ENCODE data around the gene LRRN4.
"Not testable (repeated sequence)": the region's sequence is repeated elsewhere in the genome, so short reads cannot be mapped to it uniquely, and the experiment has no call there.

The LRRN4 gene

DNA sequence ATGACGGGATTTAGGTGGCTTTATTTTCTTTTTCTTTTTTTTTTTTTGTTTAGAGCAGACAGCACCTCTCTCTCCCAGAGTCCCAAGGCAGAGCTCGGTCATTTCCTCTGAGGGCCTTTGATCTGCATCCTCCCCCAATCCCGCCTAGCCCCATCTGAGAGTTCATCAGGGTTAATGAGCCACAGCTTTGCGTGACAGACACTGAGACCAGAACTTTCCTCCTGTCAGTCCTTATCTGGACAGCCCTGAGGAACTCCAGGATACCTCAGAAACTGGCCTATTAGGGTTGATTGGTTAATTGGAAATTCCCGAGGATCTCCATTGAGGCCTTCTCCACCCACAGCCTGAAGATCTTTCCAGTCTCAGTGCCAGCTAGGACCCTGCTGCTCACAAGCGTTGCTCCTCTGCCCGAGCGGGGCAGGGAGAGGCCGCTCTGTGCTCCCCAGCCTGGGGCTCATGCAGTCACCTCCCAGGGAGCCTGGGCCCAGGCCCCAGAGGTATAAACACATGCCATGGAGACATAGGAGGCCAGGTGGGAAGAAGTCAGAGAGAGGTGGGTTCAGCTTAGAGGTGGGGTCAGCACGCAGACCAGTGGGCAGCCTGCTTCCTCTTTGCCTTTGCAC is 1.4 kb upstream of the LRRN4 start:
- H3K4me1 ChIP-seq (ENCODE audit: control extremely low read depth in 1 of 4, control insufficient read depth in 4 of 4, insufficient read depth in 4 of 4, low read length in 3 of 4), result peaks cover 0 to 26% (median 23%) of the 10 kb centered on the region in 4 experiments
- H3K27ac ChIP-seq (ENCODE audit: insufficient read depth in 1 of 2, low read depth in 1 of 2, low read length in 2 of 2, poor library complexity in 1 of 2, severe bottlenecking in 2 of 2), result no peak overlapping the region
- H3K9me3 ChIP-seq (ENCODE audit: control extremely low read depth in 1 of 5, control insufficient read depth in 4 of 5, insufficient read depth in 2 of 5, low read depth in 1 of 5, low read length in 4 of 5), result no peaks in the 10 kb centered on the region
- H3K36me3 ChIP-seq (ENCODE audit: control insufficient read depth in 4 of 4, insufficient read depth in 4 of 4, low read length in 3 of 4), result no peaks in the 10 kb centered on the region
- CTCF ChIA-PET, result interaction anchor here (0.9 kb wide), 1 partner anchor 19 kb away, joined by 4 read pairs; no protein-coding TSS in a partner anchor
- DNase-seq, result no peak
- H3K27me3 ChIP-seq (replicated peaks in 2 of 5; ENCODE audit: control insufficient read depth in 4 of 5, insufficient read depth in 5 of 5, low read length in 4 of 5), result peaks cover 2 to 63% (median 39%) of the 10 kb centered on the region in 5 experiments
- 97% methylated on average over 6 of the region's 10 CpGs for WGBS (ENCODE audit: insufficient coverage)
- no peak overlapping the region for H3K4me3 ChIP-seq (ENCODE audit: control insufficient read depth in 1 of 7, extremely low read depth in 1 of 7, insufficient read depth in 4 of 7, low read depth in 2 of 7, low read length in 6 of 7)
- POLR2A ChIA-PET, result no interaction called here

GRCh38 chr20:6054689-6055051 is 810 bp upstream of the LRRN4 start:
- H3K4me3 ChIP-seq (ENCODE audit: control insufficient read depth in 1 of 7, extremely low read depth in 1 of 7, insufficient read depth in 4 of 7, low read depth in 2 of 7, low read length in 6 of 7); POLR2A ChIA-PET; H3K27ac ChIP-seq (ENCODE audit: insufficient read depth in 1 of 2, low read depth in 1 of 2, low read length in 2 of 2, poor library complexity in 1 of 2, severe bottlenecking in 2 of 2); H3K36me3 ChIP-seq (ENCODE audit: control insufficient read depth in 4 of 4, insufficient read depth in 4 of 4, low read length in 3 of 4); DNase-seq; CTCF ChIA-PET; H3K9me3 ChIP-seq (ENCODE audit: control extremely low read depth in 1 of 5, control insufficient read depth in 4 of 5, insufficient read depth in 2 of 5, low read depth in 1 of 5, low read length in 4 of 5): not testable (repeated sequence)
- peaks cover 2 to 67% (median 43%) of the 10 kb centered on the region in 5 experiments for H3K27me3 ChIP-seq (replicated peaks in 2 of 5; ENCODE audit: control insufficient read depth in 4 of 5, insufficient read depth in 5 of 5, low read length in 4 of 5)
- peaks cover 0 to 26% (median 23%) of the 10 kb centered on the region in 4 experiments for H3K4me1 ChIP-seq (ENCODE audit: control extremely low read depth in 1 of 4, control insufficient read depth in 4 of 4, insufficient read depth in 4 of 4, low read length in 3 of 4)
- 94% methylated on average over 3 of the region's 4 CpGs for WGBS (ENCODE audit: insufficient coverage)

DNA sequence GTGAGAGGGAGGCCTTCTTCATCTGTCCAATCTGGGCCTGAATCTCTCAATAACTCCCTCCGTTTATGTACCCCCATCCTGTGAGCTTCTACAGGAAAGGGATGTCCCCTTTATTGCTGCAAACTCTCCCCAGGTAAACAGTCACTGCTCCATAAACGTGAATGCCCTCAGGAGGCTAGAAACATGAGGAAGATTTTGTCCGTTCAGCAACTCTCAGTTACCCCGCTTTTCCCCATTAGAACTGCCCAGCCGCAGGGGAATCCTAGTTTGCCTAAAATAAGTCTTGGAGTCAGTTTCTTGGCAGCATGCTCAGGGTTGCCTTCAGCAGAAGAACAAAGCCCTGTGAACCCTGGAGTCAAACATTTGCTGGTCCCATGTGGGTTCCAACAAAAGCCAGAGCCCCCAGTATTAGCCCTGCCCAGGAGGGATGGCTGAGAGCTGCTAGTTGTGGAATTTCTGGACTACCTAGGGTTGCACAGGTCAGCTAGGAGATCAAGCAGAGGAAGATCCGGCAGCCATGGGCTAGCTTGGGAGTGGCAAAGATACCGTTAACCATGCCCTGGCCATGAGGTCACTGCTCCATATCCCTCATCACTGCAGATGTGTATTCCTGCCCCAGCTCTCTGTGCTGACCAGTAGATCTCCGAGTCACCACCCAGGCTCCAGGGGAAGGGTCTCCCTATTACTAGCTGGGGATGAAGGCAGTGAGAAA is 640 bp downstream of the LRRN4 start:
- WGBS (ENCODE audit: insufficient coverage), result 80% methylated on average over 6 of the region's 8 CpGs
- no peaks in the 10 kb centered on the region for H3K36me3 ChIP-seq (ENCODE audit: control insufficient read depth in 4 of 4, insufficient read depth in 4 of 4, low read length in 3 of 4)
- ChIA-PET CTCF (interaction anchor here (1.2 kb wide), 1 partner anchor 15 kb away, joined by 4 read pairs; no protein-coding TSS in a partner anchor), POLR2A (no interaction called here)
- H3K9me3 ChIP-seq (ENCODE audit: control extremely low read depth in 1 of 5, control insufficient read depth in 4 of 5, insufficient read depth in 2 of 5, low read depth in 1 of 5, low read length in 4 of 5), result no peaks in the 10 kb centered on the region
- peaks cover 0 to 26% (median 23%) of the 10 kb centered on the region in 4 experiments for H3K4me1 ChIP-seq (ENCODE audit: control extremely low read depth in 1 of 4, control insufficient read depth in 4 of 4, insufficient read depth in 4 of 4, low read length in 3 of 4)
- DNase-seq, result no peak
- no peak overlapping the region for H3K27ac ChIP-seq (ENCODE audit: insufficient read depth in 1 of 2, low read depth in 1 of 2, low read length in 2 of 2, poor library complexity in 1 of 2, severe bottlenecking in 2 of 2)
- peaks cover 2 to 62% (median 40%) of the 10 kb centered on the region in 5 experiments for H3K27me3 ChIP-seq (replicated peaks in 2 of 5; ENCODE audit: control insufficient read depth in 4 of 5, insufficient read depth in 5 of 5, low read length in 4 of 5)
- no peak overlapping the region for H3K4me3 ChIP-seq (ENCODE audit: control insufficient read depth in 1 of 7, extremely low read depth in 1 of 7, insufficient read depth in 4 of 7, low read depth in 2 of 7, low read length in 6 of 7)

DNA sequence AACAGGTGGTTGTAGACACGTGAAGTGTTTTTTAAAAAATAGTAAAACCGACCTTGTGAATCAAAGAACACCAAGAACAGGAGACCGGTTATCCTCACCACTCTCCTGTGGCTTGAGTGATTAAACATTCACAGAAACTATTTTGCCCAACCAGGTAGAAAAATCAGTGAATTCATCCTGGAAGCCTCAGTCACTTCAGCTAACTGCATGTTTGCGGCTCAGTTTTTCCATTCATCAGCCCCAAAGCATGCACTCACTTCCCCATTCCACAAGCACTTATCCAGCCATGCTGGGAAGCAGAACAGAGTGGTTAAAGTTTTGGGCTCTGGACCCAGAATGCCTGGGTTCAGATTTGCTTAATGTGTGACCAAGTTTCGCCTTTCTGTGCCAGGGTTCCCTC is 2.4 kb downstream of the LRRN4 start:
- Histone ChIP-seq H3K4me1 (ENCODE audit: control extremely low read depth in 1 of 4, control insufficient read depth in 4 of 4, insufficient read depth in 4 of 4, low read length in 3 of 4) (peaks cover 0 to 18% (median 17%) of the 10 kb centered on the region in 4 experiments), H3K9me3 (ENCODE audit: control extremely low read depth in 1 of 5, control insufficient read depth in 4 of 5, insufficient read depth in 2 of 5, low read depth in 1 of 5, low read length in 4 of 5) (no peaks in the 10 kb centered on the region), H3K4me3 (ENCODE audit: control insufficient read depth in 1 of 7, extremely low read depth in 1 of 7, insufficient read depth in 4 of 7, low read depth in 2 of 7, low read length in 6 of 7) (peak overlapping the region in 5 of 7 experiments; percentile 35 to 64 (median 59)), H3K27ac (ENCODE audit: insufficient read depth in 1 of 2, low read depth in 1 of 2, low read length in 2 of 2, poor library complexity in 1 of 2, severe bottlenecking in 2 of 2) (no peak overlapping the region), H3K27me3 (replicated peaks in 2 of 5; ENCODE audit: control insufficient read depth in 4 of 5, insufficient read depth in 5 of 5, low read length in 4 of 5) (peaks cover 2 to 62% (median 41%) of the 10 kb centered on the region in 5 experiments), H3K36me3 (ENCODE audit: control insufficient read depth in 4 of 4, insufficient read depth in 4 of 4, low read length in 3 of 4) (no peaks in the 10 kb centered on the region)
- CTCF ChIA-PET, result interaction anchor here (0.9 kb wide), 1 partner anchor 10 kb away, joined by 3 read pairs; no protein-coding TSS in a partner anchor
- DNase-seq, result peak; percentile 16 to 61 (median 52)
- 49% methylated on average over 4 of the region's 5 CpGs for whole genome bisulfite sequencing (ENCODE audit: insufficient coverage)
- POLR2A ChIA-PET, result no interaction called here

GRCh38 chr20:6048391-6048790 is 5.5 kb downstream of the LRRN4 start:
- CTCF ChIA-PET, result interaction anchor here (0.9 kb wide), 1 partner anchor 14 kb away, joined by 4 read pairs; no protein-coding TSS in a partner anchor

GRCh38 chr20:6046432-6046831 is 7.4 kb downstream of the LRRN4 start:
- H3K9me3 ChIP-seq (ENCODE audit: control extremely low read depth in 1 of 5, control insufficient read depth in 4 of 5, insufficient read depth in 2 of 5, low read depth in 1 of 5, low read length in 4 of 5), result no peaks in the 10 kb centered on the region
- peaks cover 0 to 27% (median 15%) of the 10 kb centered on the region in 5 experiments for H3K27me3 ChIP-seq (replicated peaks in 2 of 5; ENCODE audit: control insufficient read depth in 4 of 5, insufficient read depth in 5 of 5, low read length in 4 of 5)
- CTCF ChIA-PET, result no interaction called here
- no peak overlapping the region for H3K27ac ChIP-seq (ENCODE audit: insufficient read depth in 1 of 2, low read depth in 1 of 2, low read length in 2 of 2, poor library complexity in 1 of 2, severe bottlenecking in 2 of 2)
- peaks cover 0 to 4% (median 3%) of the 10 kb centered on the region in 4 experiments for H3K4me1 ChIP-seq (ENCODE audit: control extremely low read depth in 1 of 4, control insufficient read depth in 4 of 4, insufficient read depth in 4 of 4, low read length in 3 of 4)
- DNase-seq, result no peak
- H3K4me3 ChIP-seq (ENCODE audit: control insufficient read depth in 1 of 7, extremely low read depth in 1 of 7, insufficient read depth in 4 of 7, low read depth in 2 of 7, low read length in 6 of 7), result no peak overlapping the region
- POLR2A ChIA-PET, result no interaction called here
- peaks cover 0 to 9% (median 6%) of the 10 kb centered on the region in 4 experiments for H3K36me3 ChIP-seq (ENCODE audit: control insufficient read depth in 4 of 4, insufficient read depth in 4 of 4, low read length in 3 of 4)
- no CpG with 5 or more reads among the region's 1 CpG for WGBS (ENCODE audit: insufficient coverage)

More at GRCh38 chr20:6048391-6048790, 5.5 kb downstream of the LRRN4 start:
- Histone ChIP-seq H3K4me3 (ENCODE audit: control insufficient read depth in 1 of 7, extremely low read depth in 1 of 7, insufficient read depth in 4 of 7, low read depth in 2 of 7, low read length in 6 of 7) (no peak overlapping the region), H3K36me3 (ENCODE audit: control insufficient read depth in 4 of 4, insufficient read depth in 4 of 4, low read length in 3 of 4) (no peaks in the 10 kb centered on the region), H3K27ac (ENCODE audit: insufficient read depth in 1 of 2, low read depth in 1 of 2, low read length in 2 of 2, poor library complexity in 1 of 2, severe bottlenecking in 2 of 2) (no peak overlapping the region), H3K27me3 (replicated peaks in 2 of 5; ENCODE audit: control insufficient read depth in 4 of 5, insufficient read depth in 5 of 5, low read length in 4 of 5) (peaks cover 2 to 47% (median 30%) of the 10 kb centered on the region in 5 experiments), H3K4me1 (ENCODE audit: control extremely low read depth in 1 of 4, control insufficient read depth in 4 of 4, insufficient read depth in 4 of 4, low read length in 3 of 4) (peaks cover 0 to 18% (median 17%) of the 10 kb centered on the region in 4 experiments), H3K9me3 (ENCODE audit: control extremely low read depth in 1 of 5, control insufficient read depth in 4 of 5, insufficient read depth in 2 of 5, low read depth in 1 of 5, low read length in 4 of 5) (no peaks in the 10 kb centered on the region)
- 100% methylated on average over 1 of the region's 3 CpGs for WGBS (ENCODE audit: insufficient coverage)
- DNase-seq, result no peak
- POLR2A ChIA-PET, result no interaction called here

GRCh38 chr20:6045566-6045965 is 8.3 kb downstream of the LRRN4 start:
- ChIA-PET POLR2A (no interaction called here), CTCF (no interaction called here)
- Histone ChIP-seq H3K4me1 (ENCODE audit: control extremely low read depth in 1 of 4, control insufficient read depth in 4 of 4, insufficient read depth in 4 of 4, low read length in 3 of 4) (no peaks in the 10 kb centered on the region), H3K36me3 (ENCODE audit: control insufficient read depth in 4 of 4, insufficient read depth in 4 of 4, low read length in 3 of 4) (peaks cover 0 to 18% (median 13%) of the 10 kb centered on the region in 4 experiments), H3K9me3 (ENCODE audit: control extremely low read depth in 1 of 5, control insufficient read depth in 4 of 5, insufficient read depth in 2 of 5, low read depth in 1 of 5, low read length in 4 of 5) (peaks cover 0 to 5% (median 0%) of the 10 kb centered on the region in 5 experiments), H3K4me3 (ENCODE audit: control insufficient read depth in 1 of 7, extremely low read depth in 1 of 7, insufficient read depth in 4 of 7, low read depth in 2 of 7, low read length in 6 of 7) (no peak overlapping the region), H3K27ac (ENCODE audit: insufficient read depth in 1 of 2, low read depth in 1 of 2, low read length in 2 of 2, poor library complexity in 1 of 2, severe bottlenecking in 2 of 2) (no peak overlapping the region), H3K27me3 (replicated peaks in 2 of 5; ENCODE audit: control insufficient read depth in 4 of 5, insufficient read depth in 5 of 5, low read length in 4 of 5) (peaks cover 0 to 19% (median 6%) of the 10 kb centered on the region in 5 experiments)
- peak in 1 of 3 donors; percentile 22 for DNase-seq
